B cell (primary cell): ENCODE measurements around the gene CS. TPM values are rescaled to one million over a fixed set of nuclear protein-coding genes. Genes with fewer than 3 reads are reported as not detected.

Source experiments
- ATAC-seq: fragments of 200-7000 bp; cut with Tn5 transposase; one replicate; pipeline ENCODE4 v1.10.0; 2021; ENCODE audit warnings: low read depth, mild to moderate bottlenecking, moderate number of reproducible peaks, moderate library complexity
- CTCF ChIA-PET: fragments of 350-600 bp; sonication (Branson Sonifier 250); formaldehyde crosslinking; loops from one replicate; lab custom pipeline; 2021; ENCODE audit warnings: antibody characterized with exemption, inconsistent platforms; lab: Charles Lee
- POLR2A ChIA-PET: fragments of 350-600 bp; sonication (Branson Sonifier 250); formaldehyde crosslinking; loops from one replicate; lab custom pipeline; 2021; ENCODE audit warnings: antibody characterized with exemption; lab: Charles Lee
- DNase-seq: peaks from one replicate; pipeline ENCODE4 v3.0.0; 2013
- H2AFZ ChIP-seq: 2 replicates; pipeline ENCODE4 v1.6.1; 2012; ENCODE audit warnings: mild to moderate bottlenecking, low read depth, low read length; ENCODE audit not compliant: insufficient read depth, poor library complexity, severe bottlenecking
- H3K27ac ChIP-seq, 2 donors: 1 replicate in 1 of 2; 2 replicates in 1 of 2; pipeline ENCODE4 v1.5.1; 2012 to 2013; ENCODE audit warnings: low read length in 2 of 2, mild to moderate bottlenecking in 2 of 2, moderate library complexity in 1 of 2
- H3K27me3 ChIP-seq, 4 experiments: fragments of 200-600 bp in 1 of 4; sonication (generic) in 1 of 4; replicated peaks in 1 of 4; 1 replicate in 2 of 4; 2 replicates in 2 of 4; pipeline versions ENCODE4 v1.6.1 to v1.7.0; 2013 to 2016; ENCODE audit warnings: low read length in 3 of 4, mild to moderate bottlenecking in 2 of 4, mixed read lengths in 1 of 4, moderate library complexity in 1 of 4; ENCODE audit not compliant: insufficient read depth in 4 of 4, control insufficient read depth in 3 of 4; ENCODE audit errors: control extremely low read depth in 1 of 4
- H3K36me3 ChIP-seq, 2 experiments: replicated peaks in 1 of 2; 1 replicate in 1 of 2; 2 replicates in 1 of 2; pipeline versions ENCODE4 v1.6.1 to v1.7.1; 2013; ENCODE audit warnings: low read length in 1 of 2; ENCODE audit not compliant: insufficient read depth in 2 of 2, control insufficient read depth in 1 of 2; ENCODE audit errors: control extremely low read depth in 1 of 2, extremely low read depth in 1 of 2
- H3K4me1 ChIP-seq, 2 donors: fragments of 200-600 bp in 1 of 2; sonication (generic) in 1 of 2; 1 replicate in 1 of 2; 2 replicates in 1 of 2; pipeline versions ENCODE4 v1.5.1 to v1.6.1; 2013 to 2017; ENCODE audit warnings: low read length in 2 of 2; ENCODE audit not compliant: control insufficient read depth in 2 of 2, insufficient read depth in 2 of 2
- H3K4me2 ChIP-seq: replicated peaks from 2 replicates; pipeline ENCODE3; 2012; ENCODE audit warnings: mild to moderate bottlenecking, low read depth, low read length; ENCODE audit not compliant: poor library complexity, severe bottlenecking
- H3K4me3 ChIP-seq, 5 experiments: fragments of 200-600 bp in 1 of 5; sonication (generic) in 1 of 5; 1 replicate in 3 of 5; 2 replicates in 2 of 5; pipeline versions ENCODE4 v1.5.1 to v1.7.0; 2011 to 2016; ENCODE audit warnings: low read length in 4 of 5, mild to moderate bottlenecking in 4 of 5, low read depth in 2 of 5, control low read depth in 1 of 5, moderate library complexity in 1 of 5; ENCODE audit not compliant: insufficient read depth in 1 of 5; ENCODE audit errors: control extremely low read depth in 1 of 5, extremely low read depth in 1 of 5
- H3K79me2 ChIP-seq: fragments of 200-600 bp; sonication (generic); one replicate; pipeline ENCODE4 v1.6.0; 2016; ENCODE audit warnings: low read length; ENCODE audit not compliant: control insufficient read depth, insufficient read depth
- H3K9ac ChIP-seq: fragments of 200-600 bp; sonication (generic); 2 replicates; pipeline ENCODE4 v1.6.1; 2017; ENCODE audit warnings: mild to moderate bottlenecking, low read length, moderate library complexity
- H3K9me3 ChIP-seq, 3 donors: one replicate each; pipeline versions ENCODE4 v1.6.1 to v1.7.1; 2013; ENCODE audit warnings: low read length in 2 of 3; ENCODE audit not compliant: control insufficient read depth in 2 of 3, insufficient read depth in 1 of 3; ENCODE audit errors: control extremely low read depth in 1 of 3
- H4K20me1 ChIP-seq: 2 replicates; pipeline ENCODE4 v1.6.0; 2012; ENCODE audit warnings: mild to moderate bottlenecking, low read length; ENCODE audit not compliant: insufficient read depth, control insufficient read depth, poor library complexity, severe bottlenecking
- H3K27ac Mint-ChIP-seq: one replicate; pipeline ENCODE4 v1.8.0; 2021; ENCODE audit warnings: mixed read lengths
- H3K27me3 Mint-ChIP-seq: one replicate; pipeline ENCODE4 v1.8.0; 2021; ENCODE audit warnings: mixed read lengths
- H3K4me1 Mint-ChIP-seq: one replicate; pipeline ENCODE4 v1.8.0; 2021; ENCODE audit warnings: mixed read lengths
- H3K4me3 Mint-ChIP-seq: one replicate; pipeline ENCODE4 v1.8.0; 2021; ENCODE audit warnings: mixed read lengths
- H3K9me3 Mint-ChIP-seq: one replicate; pipeline ENCODE4 v1.8.0; 2022; ENCODE audit warnings: mixed read lengths; ENCODE audit not compliant: insufficient read depth
- EZH2 ChIP-seq: IDR thresholded peaks from 2 replicates; pipeline ENCODE4 v1.6.1; 2012; ENCODE audit warnings: borderline replicate concordance, low read depth, mild to moderate bottlenecking, moderate library complexity, low read length; ENCODE audit not compliant: insufficient read depth, poor library complexity, severe bottlenecking
- WGBS: methylation state at CpG from one replicate; pipeline ENCODE4 v1.1.5; 2013; ENCODE audit warnings: missing lambda C conversion rate; ENCODE audit not compliant: insufficient coverage; 5-methylcytosine and 5-hydroxymethylcytosine counted together
- intact Hi-C: fragments of 100-400 bp; cut with micrococcal nuclease; formaldehyde crosslinking; loops from one replicate; pipeline ENCODE4 v1.10.0; 2022
- polyA plus RNA-seq: library from polyadenylated mRNA; depleted of rRNA; stranded (reverse); fragments of >200 nt; gene quantifications from 2 replicates; pipeline ENCODE4 v1.2.3, GENCODE V29; 2012
- total RNA-seq, 2 donors: library from RNA; stranded (reverse); fragments of 120-200 nt in 1 of 2; gene quantifications; 1 replicate in 1 of 2; 2 replicates in 1 of 2; pipeline versions ENCODE4 v1.2.3 to v1.2.4, GENCODE V29; 2013 to 2022
- TF ChIP-seq, protein P1 (sequence below): fragments of 200-600 bp; IDR thresholded peaks from one replicate; pipeline ENCODE4 v1.8.0; 2022; ENCODE audit warnings: antibody characterized with exemption, mild to moderate bottlenecking

CS gene
- total and polyA plus RNA-seq, 2 donors (not counting 1 experiment from before 2014, with no cell fraction given): 114 to 154 TPM

DNA sequence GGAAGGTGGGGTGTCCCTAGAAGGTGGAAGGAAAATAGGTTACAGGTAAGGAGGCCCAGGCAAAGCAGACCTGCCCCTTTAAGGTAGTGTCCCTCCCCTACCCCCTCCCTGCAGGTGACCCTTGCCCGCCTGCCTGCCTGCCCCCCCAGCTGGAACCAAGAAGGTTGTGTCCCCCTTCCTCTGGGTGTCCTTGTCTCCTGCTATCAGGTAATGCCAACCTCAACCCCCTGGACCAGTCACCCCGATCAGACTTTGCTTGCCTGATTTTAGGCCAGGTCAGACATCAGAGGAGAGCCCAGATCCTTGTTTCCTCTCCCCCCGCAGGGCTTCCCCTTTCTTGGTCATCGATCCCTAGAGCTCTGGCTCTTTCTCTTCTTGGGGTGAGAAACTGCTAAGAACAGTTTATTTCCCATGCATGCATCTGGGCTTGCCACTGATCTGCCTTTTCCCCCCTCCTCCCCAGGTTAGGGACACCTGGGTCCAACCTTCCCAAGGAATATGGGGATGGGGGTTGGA is 70.2 kb downstream of the CS start, which contains the start of gene SLC39A5:
TSS of gene SLC39A5 (plus strand) at position 136 of the 516 bp plus-strand sequence. CDS start 1,224 bp downstream, outside the sequence.
- ChIA-PET POLR2A (interaction anchor here (0.6 kb wide), 1 partner anchor 41 kb away, joined by 3 read pairs; the partner anchor contains the start of gene SMARCC2), CTCF (interaction anchor here (1.2 kb wide), 1 partner anchor 18 kb away, joined by 3 read pairs; no protein-coding TSS in a partner anchor)
- Mint-ChIP-seq H3K9me3 (no peaks in the 10 kb centered on the region), H3K27me3 (no peaks in the 10 kb centered on the region), H3K4me1 (peaks cover 6% of the 10 kb centered on the region), H3K27ac (no peak within 1 kb of the TSS), H3K4me3 (no peak within 1 kb of the TSS)
- no peak within 1 kb of the TSS for H3K27ac ChIP-seq
- TF ChIP-seq EZH2: no peak
- TF ChIP-seq, protein P1, sequence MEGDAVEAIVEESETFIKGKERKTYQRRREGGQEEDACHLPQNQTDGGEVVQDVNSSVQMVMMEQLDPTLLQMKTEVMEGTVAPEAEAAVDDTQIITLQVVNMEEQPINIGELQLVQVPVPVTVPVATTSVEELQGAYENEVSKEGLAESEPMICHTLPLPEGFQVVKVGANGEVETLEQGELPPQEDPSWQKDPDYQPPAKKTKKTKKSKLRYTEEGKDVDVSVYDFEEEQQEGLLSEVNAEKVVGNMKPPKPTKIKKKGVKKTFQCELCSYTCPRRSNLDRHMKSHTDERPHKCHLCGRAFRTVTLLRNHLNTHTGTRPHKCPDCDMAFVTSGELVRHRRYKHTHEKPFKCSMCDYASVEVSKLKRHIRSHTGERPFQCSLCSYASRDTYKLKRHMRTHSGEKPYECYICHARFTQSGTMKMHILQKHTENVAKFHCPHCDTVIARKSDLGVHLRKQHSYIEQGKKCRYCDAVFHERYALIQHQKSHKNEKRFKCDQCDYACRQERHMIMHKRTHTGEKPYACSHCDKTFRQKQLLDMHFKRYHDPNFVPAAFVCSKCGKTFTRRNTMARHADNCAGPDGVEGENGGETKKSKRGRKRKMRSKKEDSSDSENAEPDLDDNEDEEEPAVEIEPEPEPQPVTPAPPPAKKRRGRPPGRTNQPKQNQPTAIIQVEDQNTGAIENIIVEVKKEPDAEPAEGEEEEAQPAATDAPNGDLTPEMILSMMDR: no peak
- no peaks in the 10 kb centered on the region for H3K79me2 ChIP-seq
- no peaks in the 10 kb centered on the region for H4K20me1 ChIP-seq
- DNase-seq (no peak), ATAC-seq (no peak)
- H3K4me2 ChIP-seq: no peak within 1 kb of the TSS
- H3K9me3 ChIP-seq: no peaks in the 10 kb centered on the region
- no peaks in the 10 kb centered on the region for H3K27me3 ChIP-seq
- intact Hi-C loops: no loop called here
- no peak within 1 kb of the TSS for H3K4me3 ChIP-seq
- peaks cover 0 to under 1% of the 10 kb centered on the region in 2 donors for H3K4me1 ChIP-seq
- H3K36me3 ChIP-seq: peaks cover 0 to 2% of the 10 kb centered on the region in 2 experiments
- 52% methylated on average over 2 of the region's 4 CpGs for WGBS
- H3K9ac ChIP-seq: no peak within 1 kb of the TSS
- no peak within 1 kb of the TSS for H2AFZ ChIP-seq

DNA sequence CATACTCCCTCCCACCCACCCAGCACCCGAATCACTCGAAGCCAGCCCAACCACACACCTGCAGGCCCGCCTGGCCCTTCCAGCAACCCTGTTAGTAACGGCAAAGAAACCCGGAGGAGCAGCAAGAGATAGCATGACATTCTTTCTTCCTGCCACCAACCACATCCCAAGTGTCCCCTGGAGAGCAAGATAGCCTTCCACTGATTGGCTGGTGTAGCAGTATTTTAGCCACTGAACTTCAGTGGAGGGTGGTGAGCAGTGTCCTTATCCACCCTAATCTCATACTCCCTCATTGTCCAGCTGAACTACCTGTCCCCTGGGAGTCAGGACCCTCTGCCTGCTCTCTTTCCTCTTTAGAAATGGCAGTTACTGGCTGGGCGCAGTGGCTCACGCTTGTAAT is 71.0 kb downstream of the CS start:
- intact Hi-C loops: no loop called here
- Mint-ChIP-seq H3K4me3 (no peak overlapping the region), H3K27ac (no peak overlapping the region), H3K4me1 (peaks cover 14% of the 10 kb centered on the region), H3K9me3 (no peaks in the 10 kb centered on the region), H3K27me3 (no peaks in the 10 kb centered on the region)
- TF ChIP-seq, protein P1: no peak
- no peak for TF ChIP-seq EZH2
- peaks cover 0 to 2% of the 10 kb centered on the region in 2 experiments for H3K36me3 ChIP-seq
- no peaks in the 10 kb centered on the region for H3K27me3 ChIP-seq
- DNase-seq (no peak), ATAC-seq (no peak)
- POLR2A ChIA-PET: interaction anchor here (0.5 kb wide), 1 partner anchor 174 kb away, joined by 6 read pairs; no protein-coding TSS in a partner anchor
- H3K4me2 ChIP-seq: no peak overlapping the region
- WGBS: 92% methylated on average over 5 of the region's 7 CpGs
- peaks cover 4 to 8% of the 10 kb centered on the region in 2 donors for H3K4me1 ChIP-seq
- H3K9ac ChIP-seq: no peak overlapping the region
- no peak overlapping the region for H2AFZ ChIP-seq
- no peaks in the 10 kb centered on the region for H4K20me1 ChIP-seq
- H3K9me3 ChIP-seq: no peaks in the 10 kb centered on the region
- H3K27ac ChIP-seq: no peak overlapping the region
- CTCF ChIA-PET: interaction anchor here (1.1 to 1.5 kb wide), 2 partner anchors 37 to 109 kb away, joined by 4 to 5 read pairs; no protein-coding TSS in a partner anchor
- H3K79me2 ChIP-seq: no peaks in the 10 kb centered on the region
- no peak overlapping the region for H3K4me3 ChIP-seq
